ENCODE data around the gene PLAGL2. TPM values are rescaled to one million over a fixed set of nuclear protein-coding genes. Genes with fewer than 3 reads are reported as not detected.

PLAGL2 gene
- total RNA-seq, 1 experiment from 2014 or later, result 44.4 TPM

DNA sequence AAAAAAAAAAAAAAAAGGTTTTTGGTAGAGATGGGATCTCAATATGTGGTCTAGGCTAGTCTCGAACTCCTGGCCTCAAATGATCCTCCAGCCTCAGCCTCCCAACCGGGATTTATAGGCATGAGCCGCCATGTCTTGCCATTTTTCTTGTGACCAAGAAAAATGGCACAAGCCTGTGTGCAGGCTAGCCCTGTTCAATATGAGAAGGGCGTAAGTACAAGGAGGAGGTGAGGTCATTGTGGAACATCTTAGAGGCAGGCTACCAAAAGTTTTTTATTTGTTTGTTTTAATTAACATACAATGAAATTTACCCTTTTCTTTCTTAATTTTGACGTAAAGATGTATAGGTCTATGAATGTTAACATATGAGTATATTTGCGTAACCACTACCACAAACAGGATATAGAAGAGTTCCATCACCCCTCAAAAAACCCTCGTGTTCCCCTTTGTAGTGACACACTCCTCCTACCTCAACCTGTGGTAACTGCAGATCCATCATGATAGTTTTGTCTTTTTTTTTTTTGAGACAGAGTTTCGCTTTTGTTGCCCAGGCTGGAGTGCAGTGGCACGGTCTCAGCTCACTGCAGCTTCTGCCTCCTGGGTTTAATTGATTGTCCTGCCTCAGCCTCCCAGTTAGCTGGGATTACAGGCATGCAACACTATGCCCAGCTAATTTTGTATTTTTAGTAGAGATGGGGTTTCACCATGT, 41.6 kb upstream of the PLAGL2 start:
- Histone ChIP-seq H3K4me1 (ENCODE audit: insufficient read depth, low read length) (no peaks in the 10 kb centered on the region), H3K4ac (ENCODE audit: low read depth, low read length) (no peak overlapping the region), H3K23ac (ENCODE audit: insufficient read length, low read depth, low read length) (no peak overlapping the region), H3K27ac (ENCODE audit: insufficient read length, low read depth, low read length) (no peak overlapping the region), H2BK5ac (ENCODE audit: insufficient read length, low read length) (no peak overlapping the region), H3T11ph (ENCODE audit: low read length) (no peak overlapping the region), H2AK5ac (ENCODE audit: insufficient read length, low read length) (no peak overlapping the region), H3K9ac (ENCODE audit: extremely low read depth, insufficient read length, low read length) (no peak overlapping the region), H2BK12ac (ENCODE audit: insufficient read length, low read depth, low read length) (no peak overlapping the region), H3K23me2 (ENCODE audit: insufficient read length, low read depth, low read length, poor library complexity, severe bottlenecking) (no peaks in the 10 kb centered on the region), H4K20me1 (ENCODE audit: control insufficient read depth, insufficient read depth, insufficient read length) (no peaks in the 10 kb centered on the region), H3K79me1 (ENCODE audit: insufficient read depth, low read depth, low read length, poor library complexity, severe bottlenecking) (no peaks in the 10 kb centered on the region), H3K79me2 (ENCODE audit: insufficient read depth, low read length) (no peaks in the 10 kb centered on the region), H2AFZ (ENCODE audit: low read length) (no peak overlapping the region), H3K9me3 (ENCODE audit: control insufficient read depth, low read depth, low read length) (no peaks in the 10 kb centered on the region), H3K27me3 (ENCODE audit: insufficient read depth, low read length) (no peaks in the 10 kb centered on the region), H3K4me2 (ENCODE audit: insufficient read depth, insufficient read length, low read length) (no peak overlapping the region), H4K5ac (ENCODE audit: insufficient read length, low read depth, low read length) (no peak overlapping the region), H3K18ac (ENCODE audit: insufficient read length, low read depth, low read length) (no peak overlapping the region), H4K91ac (ENCODE audit: insufficient read length, low read depth, low read length) (no peak overlapping the region), H2BK20ac (ENCODE audit: low read depth, low read length, poor library complexity, severe bottlenecking) (no peak overlapping the region), H3K14ac (ENCODE audit: insufficient read depth, low read length) (no peak overlapping the region), H2BK120ac (ENCODE audit: low read depth, low read length, poor library complexity, severe bottlenecking) (no peak overlapping the region), H2BK15ac (ENCODE audit: low read depth, low read length) (no peak overlapping the region), H3K56ac (ENCODE audit: insufficient read length, low read depth, low read length) (no peak overlapping the region), H4K8ac (replicated peaks; ENCODE audit: insufficient read length, low read depth, low read length) (no peak overlapping the region)
- Mint-ChIP-seq H3K36me3 (ENCODE audit: insufficient read depth in 1 of 3, low read depth in 3 of 3) (no peaks in the 10 kb centered on the region), H3K4me1 (no peaks in the 10 kb centered on the region; a peak in 1 of 4 replicates), H3K4me3 (no peak overlapping the region), H3K27me3 (ENCODE audit: low read depth) (peaks cover 18% of the 10 kb centered on the region), H3K9me3 (no peaks in the 10 kb centered on the region), H3K27ac (no peak overlapping the region)
- DNase-seq, result no peak
- WGBS (ENCODE audit: extremely low coverage, insufficient read length, low lambda C conversion rate), result no CpG with 5 or more reads among the region's 9 CpGs
- TF ChIP-seq, protein P1, sequence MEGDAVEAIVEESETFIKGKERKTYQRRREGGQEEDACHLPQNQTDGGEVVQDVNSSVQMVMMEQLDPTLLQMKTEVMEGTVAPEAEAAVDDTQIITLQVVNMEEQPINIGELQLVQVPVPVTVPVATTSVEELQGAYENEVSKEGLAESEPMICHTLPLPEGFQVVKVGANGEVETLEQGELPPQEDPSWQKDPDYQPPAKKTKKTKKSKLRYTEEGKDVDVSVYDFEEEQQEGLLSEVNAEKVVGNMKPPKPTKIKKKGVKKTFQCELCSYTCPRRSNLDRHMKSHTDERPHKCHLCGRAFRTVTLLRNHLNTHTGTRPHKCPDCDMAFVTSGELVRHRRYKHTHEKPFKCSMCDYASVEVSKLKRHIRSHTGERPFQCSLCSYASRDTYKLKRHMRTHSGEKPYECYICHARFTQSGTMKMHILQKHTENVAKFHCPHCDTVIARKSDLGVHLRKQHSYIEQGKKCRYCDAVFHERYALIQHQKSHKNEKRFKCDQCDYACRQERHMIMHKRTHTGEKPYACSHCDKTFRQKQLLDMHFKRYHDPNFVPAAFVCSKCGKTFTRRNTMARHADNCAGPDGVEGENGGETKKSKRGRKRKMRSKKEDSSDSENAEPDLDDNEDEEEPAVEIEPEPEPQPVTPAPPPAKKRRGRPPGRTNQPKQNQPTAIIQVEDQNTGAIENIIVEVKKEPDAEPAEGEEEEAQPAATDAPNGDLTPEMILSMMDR (conservative IDR thresholded peaks at IDR 0.05), result no peak

Measured in H9 (cell line).